Testis (tissue), 3 donors: ENCODE data around the gene TSPYL2. TPM values are rescaled to one million over a fixed set of nuclear protein-coding genes. Genes with fewer than 3 reads are reported as not detected.

Source experiments
- DNase-seq: peaks from one replicate; pipeline ENCODE4 v3.0.0-alpha.2; 2019
- H3K27ac ChIP-seq, 2 donors: fragments of 200-600 bp; sonication (generic); one replicate each; pipeline ENCODE4 v1.5.1; 2019
- H3K27me3 ChIP-seq: fragments of 200-600 bp; sonication (generic); one replicate; pipeline ENCODE4 v1.5.1; 2019
- H3K36me3 ChIP-seq: fragments of 200-600 bp; sonication (generic); one replicate; pipeline ENCODE4 v1.5.1; 2017; ENCODE audit warnings: low read depth; ENCODE audit errors: missing control alignments
- H3K4me1 ChIP-seq: fragments of 200-600 bp; sonication (generic); one replicate; pipeline ENCODE4 v1.5.1; 2019
- H3K4me3 ChIP-seq, 2 donors: fragments of 200-600 bp; sonication (generic); one replicate each; pipeline ENCODE4 v1.5.1; 2017 to 2019
- H3K9me3 ChIP-seq: fragments of 200-600 bp; sonication (generic); one replicate; pipeline ENCODE4 v1.5.1; 2017
- CTCF ChIP-seq, 3 experiments: fragments of 450-650 bp in 2 of 3; fragments of 200-600 bp in 1 of 3; sonication (generic) in 1 of 3; IDR thresholded peaks; one replicate each; pipeline ENCODE4 v1.5.1; 2016 to 2019; ENCODE audit warnings: antibody characterized with exemption in 3 of 3, mild to moderate bottlenecking in 2 of 3, moderate library complexity in 1 of 3
- POLR2A ChIP-seq: fragments of 450-650 bp; IDR thresholded peaks from one replicate; pipeline ENCODE4 v1.6.1; 2017; ENCODE audit warnings: antibody characterized with exemption, mild to moderate bottlenecking, moderate library complexity
- WGBS, 2 donors: methylation state at CpG; one replicate each; pipeline ENCODE4 v1.1.5; 2018; 5-methylcytosine and 5-hydroxymethylcytosine counted together
- intact Hi-C: fragments of 100-400 bp; cut with DNase I; formaldehyde crosslinking; loops from one replicate; pipeline ENCODE4 v1.15.1; 2023; ENCODE audit warnings: low total_unique reads
- polyA plus RNA-seq: library from polyadenylated mRNA; stranded (reverse); fragments of 350-450 nt; fragmentation: Illumina TruSeq; extraction: RNeasy Lipid Tissue Mini Kit (QIAGEN cat#74804); gene quantifications from one replicate; pipeline ENCODE4 v1.2.3, GENCODE V29; 2014; ENCODE audit warnings: low read depth, low replicate concordance; ENCODE audit not compliant: insufficient read depth
- total RNA-seq, 2 donors: library from RNA; depleted of rRNA; stranded (reverse); fragments of >200 nt; gene quantifications; one replicate each; pipeline ENCODE4 v1.2.3, GENCODE V29; 2016

The TSPYL2 gene
- total and polyA plus RNA-seq, 3 donors from 2014 or later, result 193 to 363 (median 358) TPM

GRCh38 chrX:53114864-53115549 is 32.8 kb downstream of the TSPYL2 start:
- no peaks in the 10 kb centered on the region for H3K27me3 ChIP-seq
- TF ChIP-seq CTCF (IDR thresholded peaks at IDR 0.05), result no peak
- TF ChIP-seq POLR2A, result no peak
- intact Hi-C loops, result no loop called here

GRCh38 chrX:53115550-53115874 is 33.3 kb downstream of the TSPYL2 start:
- H3K27me3 ChIP-seq, result no peaks in the 10 kb centered on the region
- DNase-seq, result peak; percentile 29
- H3K4me1 ChIP-seq, result peaks cover 5% of the 10 kb centered on the region
- peak overlapping the region in 1 of 2 donors; percentile 74 for H3K27ac ChIP-seq
- no peaks in the 10 kb centered on the region for H3K36me3 ChIP-seq
- TF ChIP-seq CTCF (IDR thresholded peaks at IDR 0.05) (no peak), POLR2A (no peak)
- intact Hi-C loops, result no loop called here
- no peak overlapping the region for H3K4me3 ChIP-seq
- H3K9me3 ChIP-seq, result no peaks in the 10 kb centered on the region
- 50 to 68% methylated on average over 1 to 2 of the region's 2 CpGs for WGBS, 2 donors

More at GRCh38 chrX:53114864-53115549, 32.8 kb downstream of the TSPYL2 start:
- WGBS, 2 donors, result 100% methylated on average over 2 of the region's 6 CpGs; no CpG with 5 or more reads in 1 of the 2 donors
- DNase-seq, result no peak
- Histone ChIP-seq H3K4me1 (peaks cover 5% of the 10 kb centered on the region), H3K9me3 (no peaks in the 10 kb centered on the region), H3K36me3 (no peaks in the 10 kb centered on the region), H3K4me3 (no peak overlapping the region), H3K27ac (peak overlapping the region in 1 of 2 donors; percentile 74)

- H3K27ac ChIP-seq, result peak overlapping the region in 1 of 2 donors; percentile 74
- no peak overlapping the region for H3K4me3 ChIP-seq
- peaks cover 5% of the 10 kb centered on the region for H3K4me1 ChIP-seq
- intact Hi-C loops, result no loop called here
- TF ChIP-seq POLR2A (no peak), CTCF (IDR thresholded peaks at IDR 0.05) (no peak)
- DNase-seq, result peak; percentile 43
- H3K27me3 ChIP-seq, result no peaks in the 10 kb centered on the region
- no peaks in the 10 kb centered on the region for H3K36me3 ChIP-seq
- no peaks in the 10 kb centered on the region for H3K9me3 ChIP-seq
- WGBS, 2 donors, result 24 to 40% methylated on average over 3 of the region's 3 CpGs
Measured at GRCh38 chrX:53116101-53116500, 33.9 kb downstream of the TSPYL2 start.

GRCh38 chrX:53122013-53122412 is 39.8 kb downstream of the TSPYL2 start:
- no peaks in the 10 kb centered on the region for H3K36me3 ChIP-seq
- no peaks in the 10 kb centered on the region for H3K9me3 ChIP-seq
- TF ChIP-seq POLR2A (no peak), CTCF (IDR thresholded peaks at IDR 0.05) (no peak)
- peak; percentile 16 for DNase-seq
- intact Hi-C loops, result no loop called here
- H3K4me1 ChIP-seq, result no peaks in the 10 kb centered on the region
- 20 to 29% methylated on average over 1 of the region's 1 CpG for WGBS, 2 donors
- no peak overlapping the region for H3K4me3 ChIP-seq
- no peak overlapping the region for H3K27ac ChIP-seq
- H3K27me3 ChIP-seq, result no peaks in the 10 kb centered on the region

GRCh38 chrX:53125506-53125905 is 43.3 kb downstream of the TSPYL2 start:
- H3K36me3 ChIP-seq, result no peaks in the 10 kb centered on the region
- no peak for DNase-seq
- no peaks in the 10 kb centered on the region for H3K4me1 ChIP-seq
- intact Hi-C loops, result no loop called here
- no peaks in the 10 kb centered on the region for H3K27me3 ChIP-seq
- no peaks in the 10 kb centered on the region for H3K9me3 ChIP-seq
- no peak for TF ChIP-seq POLR2A
- TF ChIP-seq CTCF (IDR thresholded peaks at IDR 0.05), result no peak
- H3K27ac ChIP-seq, result no peak overlapping the region
- H3K4me3 ChIP-seq, result no peak overlapping the region
